HepG2 (cell line): Measurements from ENCODE around the gene DDR1. TPM values are rescaled to one million over a fixed set of nuclear protein-coding genes. Genes with fewer than 3 reads are reported as not detected.

ENCODE experiments used
- ATAC-seq: fragments of 200-7000 bp; cut with Tn5 transposase; 3 replicates; pipeline ENCODE4 v1.9.1; 2020; ENCODE audit warnings: mild to moderate bottlenecking, moderate library complexity
- BruUV-seq: library from RNA; stranded (reverse); fragments of 400-500 nt; replicated peaks from 2 replicates; lab custom pipeline; 2021; lab: Mats Ljungman, UMichigan
- CTCF ChIA-PET: fragments of 300-600 bp; formaldehyde crosslinking; extraction: SDS; loops from one replicate; lab custom pipeline; 2021; ENCODE audit warnings: low total read pairs, inconsistent platforms, low intra/inter-chr PET ratio; lab: Yijun Ruan, JAX
- POLR2A ChIA-PET: fragments of 350-600 bp; sonication (Branson Sonifier 250); formaldehyde crosslinking; loops from one replicate; lab custom pipeline; 2020; ENCODE audit warnings: antibody characterized with exemption, inconsistent platforms; lab: Yijun Ruan, JAX
- DNase-seq: peaks from one replicate; pipeline ENCODE4 v3.0.0-alpha.2; 2015; ENCODE audit warnings: low spot score
- FAIRE-seq: peaks from 3 replicates; lab custom pipeline; 2011; peaks lifted over from hg19 to GRCh38; lab: Jason Lieb, UNC
- H2AFZ ChIP-seq: one replicate; pipeline ENCODE4 v1.6.1; 2011; ENCODE audit warnings: low read length, inconsistent platforms
- H3K27ac ChIP-seq: fragments of 300-600 bp; 3 replicates; pipeline ENCODE4 v1.8.0; 2011; ENCODE audit warnings: mixed run types, mild to moderate bottlenecking, mixed read lengths, low read length, inconsistent platforms; ENCODE audit not compliant: insufficient read depth; ENCODE audit errors: extremely low read length
- H3K27me3 ChIP-seq, 2 experiments: fragments of 200-600 bp in 1 of 2; 2 replicates in 1 of 2; 3 replicates in 1 of 2; pipeline versions ENCODE4 v1.6.0 to v1.8.0; 2011; ENCODE audit warnings: low read length in 2 of 2, mild to moderate bottlenecking in 2 of 2, moderate library complexity in 2 of 2, inconsistent platforms in 1 of 2; ENCODE audit not compliant: insufficient read depth in 2 of 2, control insufficient read depth in 1 of 2
- H3K36me3 ChIP-seq, 2 experiments: fragments of 200-600 bp in 1 of 2; replicated peaks in 1 of 2; 2 replicates in 1 of 2; 3 replicates in 1 of 2; pipeline versions ENCODE4 v1.5.1 to v1.8.0; 2011; ENCODE audit warnings: low read length in 2 of 2, inconsistent platforms in 1 of 2; ENCODE audit not compliant: insufficient read depth in 2 of 2, control insufficient read depth in 1 of 2
- H3K4me1 ChIP-seq: 2 replicates; pipeline ENCODE4 v1.5.1; 2012; ENCODE audit warnings: low read length, inconsistent platforms; ENCODE audit not compliant: insufficient read depth
- H3K4me2 ChIP-seq: 2 replicates; pipeline ENCODE4 v1.6.0; 2011; ENCODE audit warnings: low read depth, low read length, inconsistent platforms
- H3K4me3 ChIP-seq, 3 experiments: fragments of 200-600 bp in 1 of 3; sonication (generic), shearing (Covaris generic) in 1 of 3; replicated peaks in 1 of 3; 2 replicates each; pipeline ENCODE4 v1.5.1; 2011 to 2016; ENCODE audit warnings: low read length in 3 of 3, inconsistent platforms in 2 of 3, low read depth in 2 of 3, mild to moderate bottlenecking in 2 of 3, control low read depth in 1 of 3, mixed read lengths in 1 of 3; ENCODE audit not compliant: insufficient read depth in 1 of 3
- H3K79me2 ChIP-seq: one replicate; pipeline ENCODE4 v1.6.1; 2011; ENCODE audit warnings: low read length, inconsistent platforms; ENCODE audit not compliant: insufficient read depth
- H3K9ac ChIP-seq: 2 replicates; pipeline ENCODE4 v1.6.0; 2011; ENCODE audit warnings: mild to moderate bottlenecking, low read depth, low read length, inconsistent platforms; ENCODE audit not compliant: insufficient read depth
- H3K9me3 ChIP-seq: 2 replicates; pipeline ENCODE4 v1.5.1; 2012; ENCODE audit warnings: mild to moderate bottlenecking, low read length
- H4K20me1 ChIP-seq: 2 replicates; pipeline ENCODE4 v1.6.0; 2011; ENCODE audit warnings: inconsistent platforms, mild to moderate bottlenecking, low read length, moderate library complexity; ENCODE audit not compliant: insufficient read depth
- FOXP4 ChIP-seq: sonication (generic); formaldehyde crosslinking; IDR thresholded peaks from 2 replicates; pipeline ENCODE4 v1.4.0; 2020; ENCODE audit warnings: missing genetic modification reagents
- NONO ChIP-seq, 2 experiments: fragments of 450-650 bp in 1 of 2; sonication (generic) in 1 of 2; formaldehyde crosslinking in 1 of 2; IDR thresholded peaks in 1 of 2; conservative IDR thresholded peaks in 1 of 2; 2 replicates each; pipeline versions ENCODE4 v1.6.1 to v1.8.0; 2017 to 2022; ENCODE audit warnings: mild to moderate bottlenecking in 1 of 2, missing genetic modification reagents in 1 of 2, moderate library complexity in 1 of 2
- REST ChIP-seq, 2 experiments: IDR thresholded peaks; 2 replicates each; pipeline ENCODE4 v1.6.1; 2011 to 2012; ENCODE audit warnings: low read length in 2 of 2, borderline replicate concordance in 1 of 2, low read depth in 1 of 2, mild to moderate bottlenecking in 1 of 2, moderate library complexity in 1 of 2
- TBX3 ChIP-seq: fragments of 450-650 bp; IDR thresholded peaks from 2 replicates; pipeline ENCODE4 v1.6.1; 2017; ENCODE audit warnings: antibody characterized with exemption, mild to moderate bottlenecking, inconsistent platforms, borderline replicate concordance
- ZEB1 ChIP-seq: IDR thresholded peaks from 2 replicates; pipeline ENCODE4 v1.6.1; 2012; ENCODE audit warnings: mild to moderate bottlenecking, low read depth, inconsistent platforms; ENCODE audit not compliant: insufficient replicate concordance
- ZNF350 ChIP-seq: sonication (generic); formaldehyde crosslinking; IDR thresholded peaks from 2 replicates; pipeline ENCODE4 v1.4.0; 2020; ENCODE audit warnings: mild to moderate bottlenecking, low read depth, missing genetic modification reagents, borderline replicate concordance
- ZNF550 ChIP-seq: sonication (generic); formaldehyde crosslinking; IDR thresholded peaks from 2 replicates; pipeline ENCODE4 v1.4.0; 2020; ENCODE audit warnings: mild to moderate bottlenecking, missing genetic modification reagents, borderline replicate concordance
- ZNF710 ChIP-seq: sonication (generic); formaldehyde crosslinking; IDR thresholded peaks from 2 replicates; pipeline ENCODE4 v1.5.0; 2020; ENCODE audit warnings: mild to moderate bottlenecking, missing genetic modification reagents, borderline replicate concordance
- ZNF776 ChIP-seq: sonication (generic); formaldehyde crosslinking; IDR thresholded peaks from 2 replicates; pipeline ENCODE4 v1.4.0; 2020; ENCODE audit warnings: mild to moderate bottlenecking, missing genetic modification reagents
- WGBS: methylation state at CpG from one replicate; pipeline ENCODE4 v1.1.6; 2017; ENCODE audit warnings: low lambda C conversion rate; 5-methylcytosine and 5-hydroxymethylcytosine counted together
- in situ Hi-C: cut with HindIII; loops from 2 replicates; pipeline ENCODE4 v1.10.0; 2017; ENCODE audit warnings: low pct_unique_long_range_greater_than_20kb; ENCODE audit not compliant: extremely low pct_ligation_motif_present
- intact Hi-C: fragments of 100-400 bp; cut with micrococcal nuclease; formaldehyde crosslinking; loops from one replicate; pipeline ENCODE4 v1.10.0; 2022; ENCODE audit not compliant: unreplicated experiment
- polyA plus RNA-seq, 8 experiments: library from polyadenylated mRNA; depleted of rRNA in 3 of 8; stranded (reverse) in 7 of 8; unstranded in 1 of 8; fragments of >200 nt; fragmentation: Illumina TruSeq in 4 of 8; extraction: Trizol in 4 of 8; gene quantifications; 2 replicates each; pipeline versions ENCODE4 v1.2.1 to v1.2.3, GENCODE V29; 2011 to 2016; ENCODE audit warnings: low read depth in 4 of 8, missing spikeins in 1 of 8, mixed read lengths in 1 of 8; ENCODE audit not compliant: insufficient read depth in 1 of 8
- total RNA-seq, 5 experiments: library from RNA; depleted of rRNA; stranded (reverse); fragments of >200 nt; fragmentation: Illumina TruSeq; extraction: Trizol; gene quantifications; 2 replicates each; pipeline ENCODE4 v1.2.3, GENCODE V29; 2016; ENCODE audit warnings: low read depth in 1 of 5

Gene DDR1
- total and polyA plus RNA-seq, 2 of the 13 experiments (the other 11 are each of a cell fraction or from before 2014, with no cell fraction given), result 16.7 to 20.2 TPM

GRCh38 chr6:30861257-30862048 lies 22.9 kb upstream of the DDR1 start:
- Histone ChIP-seq H3K36me3 (no peaks in the 10 kb centered on the region), H3K4me1 (peaks cover 33% of the 10 kb centered on the region), H3K9ac (no peak overlapping the region), H3K9me3 (peaks cover 13% of the 10 kb centered on the region), H3K4me3 (no peak overlapping the region), H2AFZ (no peak overlapping the region), H4K20me1 (no peaks in the 10 kb centered on the region), H3K79me2 (no peaks in the 10 kb centered on the region), H3K4me2 (peak overlapping the region; percentile 6; the same call in 1 of the 2 replicates), H3K27ac (no peak overlapping the region), H3K27me3 (peaks cover 0 to 25% of the 10 kb centered on the region in 2 experiments; a peak in 3 of 5 replicates)
- 1% methylated on average over 3 of the region's 3 CpGs for WGBS
- ATAC-seq (peak; percentile 65), DNase-seq (no peak), FAIRE-seq (no peak)
- ChIA-PET POLR2A (interaction anchor here (1.1 kb wide), 1 partner anchor 52 kb away, joined by 3 read pairs; the partner anchor contains the start of gene VARS2), CTCF (no interaction called here)
- no peak for TF ChIP-seq FOXP4 (CRISPR knock-in tag)
- 0 out of 2 replicates have a peak, but pooled peaks have one; percentile 15 for TF ChIP-seq ZNF710 (CRISPR knock-in tag)
- TF ChIP-seq REST (IDR thresholded peaks at IDR 0.05; ENCODE audit: borderline replicate concordance in 1 of 2, low read depth in 1 of 2, low read length in 2 of 2), result no peak
- no peak for TF ChIP-seq ZNF776
- TF ChIP-seq ZNF350 (CRISPR knock-in tag), result no peak
- no peak for TF ChIP-seq TBX3
- TF ChIP-seq NONO (IDR thresholded peaks at IDR 0.05), result no peak
- no peak for TF ChIP-seq NONO (CRISPR knock-in tag; conservative IDR thresholded peaks at IDR 0.05)
- TF ChIP-seq ZEB1, result no peak
- TF ChIP-seq ZNF550 (CRISPR knock-in tag), result no peak
- in situ Hi-C loops, result no loop called here
- intact Hi-C loops, result no loop called here
- no TSS peak for BruUV-seq
